Nephron progenitor cell (in vitro differentiated cells): ENCODE data around the gene ZFR2.

Source experiments
- DNase-seq: peaks from one replicate; pipeline ENCODE4 v3.0.0; 2021
- H3K27ac Mint-ChIP-seq: 2 replicates; pipeline ENCODE4 v1.8.0; 2021; ENCODE audit warnings: mild to moderate bottlenecking, moderate library complexity, mixed read lengths
- H3K27me3 Mint-ChIP-seq: 2 replicates; pipeline ENCODE4 v1.8.0; 2021; ENCODE audit warnings: mild to moderate bottlenecking, low read depth, mixed read lengths; ENCODE audit not compliant: poor library complexity
- H3K36me3 Mint-ChIP-seq: 2 replicates; pipeline ENCODE4 v1.8.0; 2021; ENCODE audit warnings: low read depth, mixed read lengths
- H3K4me1 Mint-ChIP-seq: 2 replicates; pipeline ENCODE4 v1.8.0; 2021; ENCODE audit warnings: mixed read lengths
- H3K4me3 Mint-ChIP-seq: 2 replicates; pipeline ENCODE4 v1.8.0; 2021; ENCODE audit warnings: mild to moderate bottlenecking, moderate library complexity, mixed read lengths
- H3K9me3 Mint-ChIP-seq: 2 replicates; pipeline ENCODE4 v1.8.0; 2021; ENCODE audit warnings: mild to moderate bottlenecking, moderate library complexity, mixed read lengths
- TF ChIP-seq, protein P1 (sequence below): fragments of 200-600 bp; sonication (generic); IDR thresholded peaks from 2 replicates; pipeline ENCODE4 v1.5.0; 2021; ENCODE audit warnings: antibody characterized with exemption

Gene ZFR2

DNA sequence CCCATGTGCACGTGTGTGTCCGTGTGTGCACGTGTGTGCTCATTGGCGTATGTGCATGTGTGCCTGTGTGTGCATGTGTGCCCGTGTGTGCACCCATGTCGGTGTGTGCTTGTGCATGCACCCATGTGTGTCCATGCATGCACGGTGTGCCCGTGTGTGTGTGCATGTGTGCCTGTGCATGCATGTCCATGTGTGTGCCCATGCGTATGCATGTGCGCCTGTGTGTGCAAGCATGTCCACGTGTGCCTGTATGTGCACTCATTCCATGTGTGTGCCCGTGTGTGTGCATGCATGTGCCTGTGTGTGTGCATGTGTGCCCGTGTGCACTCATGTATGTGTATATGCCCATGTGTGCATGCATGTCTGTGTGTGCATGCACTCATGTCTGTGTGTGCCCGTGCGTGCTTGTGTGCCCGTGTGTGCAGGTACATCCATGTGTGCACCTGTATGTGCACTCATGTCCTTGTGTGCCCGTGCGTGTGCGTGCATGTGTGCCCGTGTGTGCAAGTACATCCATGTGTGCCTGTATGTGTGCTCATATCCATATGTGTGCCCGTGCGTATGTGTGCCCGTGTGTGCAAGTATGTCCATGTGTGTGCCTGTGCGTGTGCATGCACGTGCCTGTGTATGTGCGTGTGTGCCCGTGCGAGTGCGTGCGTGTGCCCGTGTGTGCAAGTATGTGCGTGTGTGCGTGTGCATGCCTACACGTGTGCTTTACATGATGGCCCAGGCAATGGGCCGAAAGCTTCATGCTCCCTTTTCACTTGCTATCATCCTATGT lies 61.1 kb downstream of the ZFR2 start:
- DNase-seq, result no peak
- Mint-ChIP-seq H3K9me3 (no peaks in the 10 kb centered on the region), H3K27me3 (peaks cover 29% of the 10 kb centered on the region), H3K27ac (peak overlapping the region; percentile 39), H3K4me3 (no peak overlapping the region), H3K4me1 (peaks cover 11% of the 10 kb centered on the region), H3K36me3 (no peaks in the 10 kb centered on the region)
- TF ChIP-seq, protein P1, sequence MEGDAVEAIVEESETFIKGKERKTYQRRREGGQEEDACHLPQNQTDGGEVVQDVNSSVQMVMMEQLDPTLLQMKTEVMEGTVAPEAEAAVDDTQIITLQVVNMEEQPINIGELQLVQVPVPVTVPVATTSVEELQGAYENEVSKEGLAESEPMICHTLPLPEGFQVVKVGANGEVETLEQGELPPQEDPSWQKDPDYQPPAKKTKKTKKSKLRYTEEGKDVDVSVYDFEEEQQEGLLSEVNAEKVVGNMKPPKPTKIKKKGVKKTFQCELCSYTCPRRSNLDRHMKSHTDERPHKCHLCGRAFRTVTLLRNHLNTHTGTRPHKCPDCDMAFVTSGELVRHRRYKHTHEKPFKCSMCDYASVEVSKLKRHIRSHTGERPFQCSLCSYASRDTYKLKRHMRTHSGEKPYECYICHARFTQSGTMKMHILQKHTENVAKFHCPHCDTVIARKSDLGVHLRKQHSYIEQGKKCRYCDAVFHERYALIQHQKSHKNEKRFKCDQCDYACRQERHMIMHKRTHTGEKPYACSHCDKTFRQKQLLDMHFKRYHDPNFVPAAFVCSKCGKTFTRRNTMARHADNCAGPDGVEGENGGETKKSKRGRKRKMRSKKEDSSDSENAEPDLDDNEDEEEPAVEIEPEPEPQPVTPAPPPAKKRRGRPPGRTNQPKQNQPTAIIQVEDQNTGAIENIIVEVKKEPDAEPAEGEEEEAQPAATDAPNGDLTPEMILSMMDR, result no peak

DNA sequence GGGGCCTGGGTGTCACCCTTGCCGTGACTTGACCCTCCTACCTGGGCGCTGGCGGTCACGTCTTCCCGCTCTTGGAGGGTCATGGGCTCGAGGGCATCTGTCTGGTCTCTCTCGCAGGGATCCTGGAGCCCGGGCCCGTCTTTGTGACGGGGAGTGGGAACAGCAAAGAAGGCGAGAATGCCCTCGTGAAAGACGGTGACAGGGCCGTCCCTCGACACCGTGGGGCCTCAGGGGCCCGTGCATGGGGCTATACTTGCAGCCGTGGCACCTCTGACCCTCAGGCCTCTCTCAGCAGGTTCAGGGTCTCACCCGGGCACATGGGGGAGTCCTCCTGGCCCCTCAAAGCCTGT lies 61.7 kb downstream of the ZFR2 start:
- Mint-ChIP-seq H3K9me3 (no peaks in the 10 kb centered on the region), H3K27ac (no peak overlapping the region), H3K4me1 (peaks cover 5% of the 10 kb centered on the region), H3K4me3 (no peak overlapping the region), H3K27me3 (peaks cover 35% of the 10 kb centered on the region), H3K36me3 (no peaks in the 10 kb centered on the region)
- TF ChIP-seq, protein P1, result no peak
- no peak for DNase-seq

DNA sequence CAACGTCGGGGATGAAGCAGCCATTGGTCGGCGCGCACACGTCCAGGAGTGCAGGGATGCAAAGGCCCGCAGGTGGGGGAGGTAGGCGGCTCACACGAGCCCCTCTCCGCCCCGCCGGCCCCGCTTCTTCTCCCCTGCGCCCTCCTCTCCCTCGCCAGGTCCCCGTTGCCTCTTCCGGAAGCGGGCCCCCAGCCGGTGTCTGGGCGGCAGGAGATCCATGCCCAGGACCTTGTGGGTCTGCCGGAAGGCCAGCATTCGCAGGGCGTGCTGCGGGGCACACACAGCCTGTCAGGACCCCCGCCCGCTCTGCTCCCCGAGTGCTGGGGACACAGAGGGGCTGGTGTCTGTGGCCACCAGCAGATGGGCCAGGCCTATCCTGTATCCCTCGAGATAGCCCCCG lies 63.0 kb downstream of the ZFR2 start:
- Mint-ChIP-seq H3K9me3 (no peaks in the 10 kb centered on the region), H3K27ac (no peak overlapping the region), H3K36me3 (no peaks in the 10 kb centered on the region), H3K27me3 (peaks cover 45% of the 10 kb centered on the region), H3K4me3 (no peak overlapping the region), H3K4me1 (peaks cover 10% of the 10 kb centered on the region)
- TF ChIP-seq, protein P1, result no peak
- no peak for DNase-seq

DNA sequence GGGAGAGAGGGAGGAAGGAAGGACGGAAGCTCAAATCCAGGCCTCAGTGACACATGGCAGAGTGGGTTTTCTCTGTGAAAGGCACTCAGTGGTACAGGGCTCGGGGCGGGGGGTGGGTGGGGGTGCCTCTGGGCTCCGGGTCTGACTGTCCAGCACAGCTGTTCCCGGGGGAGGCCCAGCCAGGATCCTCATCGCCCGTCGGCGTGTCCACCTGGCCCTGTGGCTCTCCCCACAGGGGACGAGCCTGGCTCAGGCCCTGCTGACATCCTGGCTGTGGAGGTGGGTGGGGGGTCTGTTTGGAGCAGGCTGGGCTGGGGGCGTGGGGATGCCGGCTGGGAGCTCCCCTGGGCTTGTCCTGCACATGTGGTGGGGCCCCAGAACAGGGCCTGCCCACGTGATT lies 64.4 kb downstream of the ZFR2 start:
- H3K4me3 Mint-ChIP-seq, result no peak overlapping the region
- DNase-seq, result no peak
- TF ChIP-seq, protein P1, result no peak
- H3K9me3 Mint-ChIP-seq, result peaks cover under 1% of the 10 kb centered on the region
- H3K27me3 Mint-ChIP-seq, result peaks cover 60% of the 10 kb centered on the region
- H3K36me3 Mint-ChIP-seq, result no peaks in the 10 kb centered on the region
- H3K4me1 Mint-ChIP-seq, result peaks cover 10% of the 10 kb centered on the region
- H3K27ac Mint-ChIP-seq, result no peak overlapping the region

DNA sequence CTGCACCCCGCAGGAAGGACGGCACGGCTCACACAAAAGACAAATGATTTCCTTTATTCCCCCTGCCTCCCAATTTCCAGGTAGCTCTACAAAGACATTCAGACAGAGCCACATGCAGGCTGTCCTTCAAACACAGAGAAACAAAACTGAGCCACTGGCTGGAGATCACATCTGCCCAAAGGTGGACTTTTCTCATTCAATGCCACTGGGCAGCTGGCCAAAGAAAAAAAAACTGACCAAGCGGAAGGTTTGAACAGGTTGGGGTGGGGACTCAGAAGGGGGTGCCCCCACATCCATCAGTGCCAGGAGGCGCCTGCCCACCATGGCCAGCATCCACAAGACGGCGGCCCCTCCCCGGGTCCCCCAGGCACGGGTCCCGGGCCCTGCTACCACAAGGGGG lies 64.9 kb downstream of the ZFR2 start:
- peak overlapping the region; percentile 64 for H3K27ac Mint-ChIP-seq
- TF ChIP-seq, protein P1, result no peak
- H3K36me3 Mint-ChIP-seq, result no peaks in the 10 kb centered on the region
- no peak overlapping the region for H3K4me3 Mint-ChIP-seq
- DNase-seq, result no peak
- peaks cover 10% of the 10 kb centered on the region for H3K4me1 Mint-ChIP-seq
- peaks cover 60% of the 10 kb centered on the region for H3K27me3 Mint-ChIP-seq
- H3K9me3 Mint-ChIP-seq, result peaks cover 4% of the 10 kb centered on the region
